Measurements from ENCODE around the gene PMIS2. TPM values are rescaled to one million over a fixed set of nuclear protein-coding genes. Genes with fewer than 3 reads are reported as not detected.

PMIS2 gene
- total RNA-seq (2022) (not detected in 2 replicates), Bru-seq, nascent RNA (not detected), BruChase-seq, experiment 1, labeled RNA remaining after a 6-hour chase (not detected), BruChase-seq, experiment 2, labeled RNA remaining after a 2-hour chase (not detected)
- long read RNA-seq: 0 reads

DNA sequence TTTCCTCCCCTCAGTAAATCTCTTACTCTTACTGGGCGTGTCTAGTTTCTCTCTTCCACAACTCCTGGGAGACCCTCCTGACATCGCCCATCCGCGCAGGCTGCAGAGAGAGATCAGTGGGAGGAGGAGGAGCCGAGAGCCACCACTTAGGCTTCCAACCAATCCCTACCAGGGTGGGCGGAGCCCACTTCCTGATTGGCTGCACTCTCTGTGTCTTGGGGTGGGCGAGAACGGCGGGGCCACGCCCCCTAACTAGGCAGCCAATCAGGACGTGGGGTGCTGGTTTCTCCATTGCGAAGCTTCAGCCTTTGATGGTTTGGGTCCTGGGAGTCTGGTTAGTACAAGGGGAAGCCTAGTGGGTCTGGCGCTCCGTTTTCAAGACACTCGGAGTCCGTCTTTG, at the start of gene PMIS2:
Gene PMIS2 (plus strand): TSS at position 326 of the 400 bp plus-strand sequence. CDS start 87 bp downstream, outside the sequence.
- H3K36me3 Mint-ChIP-seq (ENCODE audit: insufficient read depth, unreplicated experiment): no peaks in the 10 kb centered on the region
- intact Hi-C loops (cut with micrococcal nuclease): no loop called here
- no TSS peak for BruUV-seq (replicated peaks)
- no peak within 1 kb of the TSS for H3K27ac Mint-ChIP-seq (ENCODE audit: low read depth, unreplicated experiment)
- CTCF ChIA-PET: no interaction called here
- TF ChIP-seq, protein P1, sequence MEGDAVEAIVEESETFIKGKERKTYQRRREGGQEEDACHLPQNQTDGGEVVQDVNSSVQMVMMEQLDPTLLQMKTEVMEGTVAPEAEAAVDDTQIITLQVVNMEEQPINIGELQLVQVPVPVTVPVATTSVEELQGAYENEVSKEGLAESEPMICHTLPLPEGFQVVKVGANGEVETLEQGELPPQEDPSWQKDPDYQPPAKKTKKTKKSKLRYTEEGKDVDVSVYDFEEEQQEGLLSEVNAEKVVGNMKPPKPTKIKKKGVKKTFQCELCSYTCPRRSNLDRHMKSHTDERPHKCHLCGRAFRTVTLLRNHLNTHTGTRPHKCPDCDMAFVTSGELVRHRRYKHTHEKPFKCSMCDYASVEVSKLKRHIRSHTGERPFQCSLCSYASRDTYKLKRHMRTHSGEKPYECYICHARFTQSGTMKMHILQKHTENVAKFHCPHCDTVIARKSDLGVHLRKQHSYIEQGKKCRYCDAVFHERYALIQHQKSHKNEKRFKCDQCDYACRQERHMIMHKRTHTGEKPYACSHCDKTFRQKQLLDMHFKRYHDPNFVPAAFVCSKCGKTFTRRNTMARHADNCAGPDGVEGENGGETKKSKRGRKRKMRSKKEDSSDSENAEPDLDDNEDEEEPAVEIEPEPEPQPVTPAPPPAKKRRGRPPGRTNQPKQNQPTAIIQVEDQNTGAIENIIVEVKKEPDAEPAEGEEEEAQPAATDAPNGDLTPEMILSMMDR (IDR thresholded peaks at IDR 0.05; ENCODE audit: unreplicated experiment): no peak
- H3K27me3 Mint-ChIP-seq (ENCODE audit: insufficient read depth, unreplicated experiment): peaks cover 27% of the 10 kb centered on the region
- POLR2A ChIA-PET: no interaction called here
- H3K4me1 Mint-ChIP-seq (ENCODE audit: insufficient read depth, unreplicated experiment): no peaks in the 10 kb centered on the region
- H3K4me3 Mint-ChIP-seq (ENCODE audit: unreplicated experiment): no peak within 1 kb of the TSS
- no peaks in the 10 kb centered on the region for H3K9me3 Mint-ChIP-seq (ENCODE audit: unreplicated experiment)
- DNase-seq (ENCODE audit: unreplicated experiment): peak; percentile 5

DNA sequence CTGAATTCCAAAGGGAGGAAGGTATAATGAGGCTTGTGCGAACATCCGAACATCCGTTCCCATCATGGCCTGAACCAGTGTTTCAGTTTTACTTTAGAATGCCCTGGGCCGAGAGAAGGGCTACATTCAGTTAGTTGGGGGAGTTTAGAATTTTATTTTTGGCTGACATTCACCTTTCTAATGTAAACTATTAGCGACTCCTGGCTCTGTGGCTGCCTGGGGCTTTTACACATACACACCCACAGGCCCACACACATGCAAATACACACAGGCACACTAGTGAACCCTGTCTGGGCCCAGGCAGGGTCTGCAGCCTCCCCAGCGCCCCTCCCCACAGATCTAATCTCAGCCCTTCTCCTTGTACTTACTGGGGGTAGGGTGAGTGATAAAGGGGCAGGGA, 46.7 kb upstream of the PMIS2 start:
- Mint-ChIP-seq H3K4me3 (ENCODE audit: unreplicated experiment) (no peak overlapping the region), H3K36me3 (ENCODE audit: insufficient read depth, unreplicated experiment) (peaks cover 9% of the 10 kb centered on the region), H3K27me3 (ENCODE audit: insufficient read depth, unreplicated experiment) (no peaks in the 10 kb centered on the region), H3K27ac (ENCODE audit: low read depth, unreplicated experiment) (no peak overlapping the region), H3K9me3 (ENCODE audit: unreplicated experiment) (no peaks in the 10 kb centered on the region), H3K4me1 (ENCODE audit: insufficient read depth, unreplicated experiment) (peaks cover 5% of the 10 kb centered on the region)
- TF ChIP-seq, protein P1 (IDR thresholded peaks at IDR 0.05; ENCODE audit: unreplicated experiment): no peak
- intact Hi-C loops (cut with micrococcal nuclease): no loop called here
- no peak for DNase-seq (ENCODE audit: unreplicated experiment)
- no TSS peak for BruUV-seq (replicated peaks)
- POLR2A ChIA-PET: no interaction called here
- CTCF ChIA-PET: no interaction called here

DNA sequence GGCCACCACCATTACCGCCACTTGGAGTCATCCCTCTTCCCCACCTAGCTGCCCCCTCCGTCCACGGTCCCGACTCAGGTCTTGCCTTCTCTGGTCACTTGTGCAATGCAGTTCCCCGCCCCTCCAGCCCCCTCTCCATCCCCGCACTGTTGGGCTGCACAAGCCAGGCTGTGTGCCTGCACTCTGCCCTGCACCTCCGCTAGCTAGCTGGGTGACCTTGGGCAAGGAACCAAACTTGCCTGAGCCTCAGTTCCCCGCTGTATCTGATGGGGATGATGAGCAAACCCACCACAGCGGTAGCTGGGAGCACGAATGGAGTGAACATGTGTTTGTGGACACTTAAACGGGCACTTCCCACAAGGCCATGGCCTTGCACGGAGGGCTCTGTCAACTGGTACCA, 46.1 kb upstream of the PMIS2 start:
- ChIA-PET CTCF (interaction anchor here (0.8 kb wide), 1 partner anchor 29 kb away, joined by 5 read pairs; no protein-coding TSS in a partner anchor), POLR2A (no interaction called here)
- intact Hi-C loops (cut with micrococcal nuclease): no loop called here
- BruUV-seq (replicated peaks): no TSS peak
- Mint-ChIP-seq H3K4me3 (ENCODE audit: unreplicated experiment) (no peak overlapping the region), H3K9me3 (ENCODE audit: unreplicated experiment) (no peaks in the 10 kb centered on the region), H3K27me3 (ENCODE audit: insufficient read depth, unreplicated experiment) (no peaks in the 10 kb centered on the region), H3K4me1 (ENCODE audit: insufficient read depth, unreplicated experiment) (peaks cover 8% of the 10 kb centered on the region), H3K36me3 (ENCODE audit: insufficient read depth, unreplicated experiment) (peaks cover 9% of the 10 kb centered on the region), H3K27ac (ENCODE audit: low read depth, unreplicated experiment) (no peak overlapping the region)
- TF ChIP-seq, protein P1 (IDR thresholded peaks at IDR 0.05; ENCODE audit: unreplicated experiment): no peak
- no peak for DNase-seq (ENCODE audit: unreplicated experiment)

DNA sequence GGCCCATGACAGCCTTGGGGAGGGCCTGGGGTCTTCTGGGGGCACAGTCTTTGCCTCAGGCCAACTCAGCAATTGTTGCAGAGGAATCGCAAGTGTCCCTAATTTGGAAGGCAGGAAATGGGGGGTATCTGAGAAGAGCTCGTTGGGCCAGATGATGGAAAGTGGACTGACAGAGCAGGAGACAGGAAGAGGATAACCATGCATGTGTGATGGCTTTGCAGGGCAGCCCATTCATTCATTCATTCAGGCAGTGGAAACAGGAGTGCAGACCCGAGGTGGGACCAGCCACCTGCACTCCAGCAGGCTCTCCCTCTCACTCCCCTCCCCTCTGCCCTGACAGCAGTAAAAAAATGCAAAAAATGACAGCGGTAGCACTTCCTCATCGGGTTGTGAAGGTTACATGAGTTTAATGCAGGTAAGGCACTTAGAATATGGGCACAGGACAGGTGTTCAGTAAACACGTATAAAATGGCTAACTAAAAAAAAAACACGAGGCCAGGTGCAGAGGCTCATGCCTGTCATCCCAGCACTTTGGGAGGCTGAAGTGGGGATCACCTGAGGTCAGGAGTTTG, 45.5 kb upstream of the PMIS2 start:
- no peaks in the 10 kb centered on the region for H3K9me3 Mint-ChIP-seq (ENCODE audit: unreplicated experiment)
- BruUV-seq (replicated peaks): no TSS peak
- intact Hi-C loops (cut with micrococcal nuclease): no loop called here
- H3K36me3 Mint-ChIP-seq (ENCODE audit: insufficient read depth, unreplicated experiment): peaks cover 9% of the 10 kb centered on the region
- H3K4me3 Mint-ChIP-seq (ENCODE audit: unreplicated experiment): no peak overlapping the region
- TF ChIP-seq, protein P1 (IDR thresholded peaks at IDR 0.05; ENCODE audit: unreplicated experiment): no peak
- POLR2A ChIA-PET: no interaction called here
- DNase-seq (ENCODE audit: unreplicated experiment): no peak
- no peak overlapping the region for H3K27ac Mint-ChIP-seq (ENCODE audit: low read depth, unreplicated experiment)
- H3K4me1 Mint-ChIP-seq (ENCODE audit: insufficient read depth, unreplicated experiment): peaks cover 8% of the 10 kb centered on the region
- CTCF ChIA-PET: interaction anchor here (0.8 kb wide), 1 partner anchor 30 kb away, joined by 5 read pairs; no protein-coding TSS in a partner anchor
- no peaks in the 10 kb centered on the region for H3K27me3 Mint-ChIP-seq (ENCODE audit: insufficient read depth, unreplicated experiment)

All from MCF 10A (cell line).